ENCODE measurements around the gene STMN3.
"Not testable (repeated sequence)": the region's sequence is repeated elsewhere in the genome, so short reads cannot be mapped to it uniquely, and the experiment has no call there.

The STMN3 gene

DNA sequence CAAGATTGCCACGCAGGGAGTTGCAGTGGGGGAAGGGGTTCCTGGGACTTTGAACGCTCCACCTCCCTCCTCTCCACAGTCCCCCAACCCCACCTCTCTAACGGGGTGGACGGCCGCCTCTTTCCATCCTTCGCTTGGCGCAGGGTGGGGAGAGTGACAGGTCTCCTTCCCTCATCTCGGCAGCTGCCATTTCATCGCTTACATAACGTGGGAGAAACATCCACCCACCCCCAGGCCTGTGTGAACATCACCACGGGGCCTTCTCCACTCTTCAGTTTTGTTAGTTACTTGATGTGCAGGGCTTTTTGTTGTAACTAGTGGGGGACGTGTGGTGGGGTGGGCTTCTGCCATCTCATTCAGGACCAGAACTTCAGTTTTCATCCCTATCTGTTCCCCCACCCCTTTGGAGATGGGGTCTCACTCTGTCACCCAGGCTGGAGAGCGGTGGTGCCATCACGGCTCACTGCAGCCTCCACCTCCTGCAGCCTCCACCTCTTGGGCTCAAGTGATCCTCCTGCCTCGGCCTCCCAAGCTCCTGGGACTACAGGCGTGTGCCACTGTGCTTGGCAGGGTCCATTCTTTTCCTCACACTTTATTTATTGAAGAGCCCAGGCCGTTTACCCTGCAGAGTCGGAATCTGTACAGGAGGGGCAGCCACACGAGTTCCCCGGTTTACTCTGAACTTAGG is 22.6 kb upstream of the STMN3 start:
- no peak for DNase-seq

DNA sequence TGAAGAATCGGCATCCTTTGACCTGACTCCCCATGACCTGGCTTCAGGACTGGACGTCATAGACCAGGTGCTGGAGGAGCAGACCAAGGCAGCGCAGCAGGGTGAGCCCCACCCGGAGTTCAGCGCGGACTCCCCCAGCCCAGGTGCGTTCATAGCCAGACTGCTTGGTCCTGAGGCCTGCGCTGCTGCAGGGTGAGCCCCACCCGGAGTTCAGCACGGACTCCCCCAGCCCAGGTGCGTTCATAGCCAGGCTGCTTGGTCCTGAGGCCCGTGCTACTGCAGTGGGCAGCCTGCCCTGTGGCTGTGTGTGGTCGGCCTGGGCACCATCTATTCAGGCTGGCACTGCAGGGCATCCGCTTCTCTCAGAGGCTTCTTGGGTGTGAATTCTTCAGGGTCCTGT is 20.7 kb upstream of the STMN3 start:
- no peak for DNase-seq

DNA sequence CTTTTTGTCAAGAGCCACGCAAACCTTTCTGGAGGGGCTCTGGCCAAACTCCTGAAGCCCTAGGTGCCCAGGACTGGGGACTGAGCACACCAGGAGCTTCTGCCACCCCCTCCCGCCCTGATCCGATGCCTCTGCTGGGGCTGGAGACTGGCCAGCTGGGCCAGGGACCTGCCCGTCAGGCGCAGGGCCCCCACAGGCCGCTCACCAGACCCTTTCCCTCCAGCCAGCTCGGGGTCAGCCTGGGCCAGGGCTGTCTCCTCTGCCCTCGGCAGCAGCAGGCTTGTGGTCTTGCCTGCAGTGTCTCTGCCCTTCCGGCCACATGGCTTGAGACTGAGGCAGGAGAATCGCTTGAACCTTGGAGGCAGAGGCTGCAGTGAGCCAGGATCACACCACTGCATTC is 19.4 kb upstream of the STMN3 start:
- no peak for DNase-seq

DNA sequence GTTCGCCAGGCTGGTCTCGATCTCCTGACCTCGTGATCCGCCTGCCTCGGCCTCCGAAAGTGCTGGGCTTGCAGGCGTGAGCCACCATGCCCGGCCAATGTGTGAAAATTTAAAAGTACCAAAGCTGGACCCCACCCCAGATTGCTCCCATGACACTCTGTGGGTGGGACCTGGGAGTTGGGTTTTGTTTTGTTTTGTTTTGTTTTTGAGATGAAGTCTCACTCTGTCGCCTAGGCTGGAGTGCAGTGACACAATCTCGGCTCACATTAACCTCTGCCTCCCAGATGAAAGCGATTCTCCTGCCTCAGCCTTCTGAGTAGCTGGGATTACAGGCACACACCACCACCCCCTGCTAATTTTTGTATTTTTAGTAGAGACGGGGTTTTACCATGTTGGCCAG is 18.5 kb upstream of the STMN3 start:
- DNase-seq = not testable (repeated sequence)

DNA sequence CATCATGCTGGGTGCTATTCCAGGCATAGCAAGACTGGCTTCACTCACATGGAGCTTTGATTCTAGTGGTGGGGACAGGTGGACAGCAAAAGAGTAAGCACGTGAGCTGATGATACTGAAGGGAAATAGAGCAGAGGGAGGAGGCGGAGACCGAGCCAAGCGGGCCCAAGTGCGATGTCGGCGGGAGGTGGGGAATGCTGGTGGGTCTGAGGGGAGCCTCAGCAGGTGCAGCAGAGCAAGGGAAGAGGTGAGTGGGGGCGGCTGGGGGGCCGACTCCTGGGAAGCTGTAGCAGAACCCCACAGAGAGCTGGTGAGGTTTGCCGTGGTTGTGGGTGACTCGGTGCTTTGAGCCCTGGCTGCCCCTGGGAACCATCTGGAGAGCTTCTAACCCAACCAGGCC is 15.1 kb upstream of the STMN3 start:
- DNase-seq = no peak

DNA sequence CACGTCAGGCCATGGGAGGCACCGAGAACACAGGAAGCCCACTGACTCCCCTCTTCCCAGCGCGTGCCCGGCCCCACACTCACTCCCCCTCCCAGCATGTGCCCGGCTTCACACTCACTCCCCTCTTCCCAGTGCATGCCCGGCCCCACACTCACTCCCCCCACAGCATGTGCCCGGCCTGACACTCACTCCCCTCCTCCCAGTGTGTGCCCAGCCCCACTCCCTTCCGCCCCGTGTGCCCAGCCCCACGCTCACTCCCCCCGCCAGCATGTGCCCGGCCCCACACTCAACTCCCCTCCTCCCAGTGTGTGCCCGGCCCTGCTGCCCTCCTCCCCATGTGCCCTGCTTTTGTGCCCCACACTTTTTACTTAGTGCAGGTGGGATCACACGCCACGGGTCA is 14.6 kb upstream of the STMN3 start:
- DNase-seq = no peak

DNA sequence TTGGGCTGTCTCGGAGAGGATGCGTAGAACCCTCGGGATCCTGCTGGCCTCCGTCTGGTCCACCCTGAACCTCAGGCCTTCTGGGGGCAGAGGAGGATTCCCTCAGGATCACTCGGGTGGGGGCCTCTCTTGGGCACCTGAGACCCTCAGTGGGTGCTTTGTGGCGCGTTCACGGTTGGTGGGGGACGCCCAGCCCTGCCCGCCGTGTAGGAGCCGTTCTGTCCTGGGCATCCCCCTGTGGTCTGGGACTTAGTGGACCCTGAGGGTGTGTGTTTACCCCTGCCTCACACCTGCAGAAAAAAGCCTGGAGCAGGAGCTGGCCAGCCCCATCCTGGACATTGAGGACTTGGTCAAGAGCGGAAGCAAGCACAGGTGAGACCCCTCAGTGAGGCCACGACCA is 12.5 kb upstream of the STMN3 start:
- no peak for DNase-seq

DNA sequence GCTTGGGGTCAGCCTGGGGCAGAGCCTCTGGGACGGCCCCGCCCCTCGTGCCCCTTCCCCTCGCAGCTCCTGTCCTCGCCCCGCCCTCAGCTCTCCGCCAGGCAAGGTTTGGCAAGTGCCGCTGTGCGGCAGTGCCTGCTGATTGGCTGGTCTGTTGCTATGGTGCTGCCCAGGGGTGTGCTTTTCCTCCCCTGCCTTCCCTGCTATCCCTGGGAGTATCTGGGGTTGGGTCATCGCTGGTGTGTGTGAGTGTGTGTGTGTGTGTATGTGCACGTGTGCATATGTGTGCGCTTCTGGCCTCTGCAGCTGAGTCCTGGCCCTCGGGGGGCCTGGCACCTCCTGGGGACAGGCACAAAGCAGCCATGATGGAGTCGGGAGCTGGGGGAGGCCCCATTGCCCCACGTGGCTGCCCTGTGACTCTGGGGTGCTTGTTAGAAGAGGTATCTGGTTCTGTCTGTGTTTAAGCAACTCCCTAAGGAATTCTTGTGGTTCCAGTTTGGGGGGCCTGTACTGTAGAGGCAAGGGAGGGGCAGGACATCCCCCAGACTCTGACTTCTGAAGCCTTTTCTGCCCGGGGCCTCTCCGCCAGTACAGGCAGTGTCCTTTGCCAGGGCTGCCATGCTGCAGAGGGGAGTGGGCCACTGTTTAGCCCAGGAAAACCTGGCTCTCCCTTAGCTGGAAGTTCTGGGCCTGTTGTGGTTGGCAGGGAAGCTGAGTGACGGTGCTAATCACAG is 11.8 kb upstream of the STMN3 start:
- no peak for DNase-seq

DNA sequence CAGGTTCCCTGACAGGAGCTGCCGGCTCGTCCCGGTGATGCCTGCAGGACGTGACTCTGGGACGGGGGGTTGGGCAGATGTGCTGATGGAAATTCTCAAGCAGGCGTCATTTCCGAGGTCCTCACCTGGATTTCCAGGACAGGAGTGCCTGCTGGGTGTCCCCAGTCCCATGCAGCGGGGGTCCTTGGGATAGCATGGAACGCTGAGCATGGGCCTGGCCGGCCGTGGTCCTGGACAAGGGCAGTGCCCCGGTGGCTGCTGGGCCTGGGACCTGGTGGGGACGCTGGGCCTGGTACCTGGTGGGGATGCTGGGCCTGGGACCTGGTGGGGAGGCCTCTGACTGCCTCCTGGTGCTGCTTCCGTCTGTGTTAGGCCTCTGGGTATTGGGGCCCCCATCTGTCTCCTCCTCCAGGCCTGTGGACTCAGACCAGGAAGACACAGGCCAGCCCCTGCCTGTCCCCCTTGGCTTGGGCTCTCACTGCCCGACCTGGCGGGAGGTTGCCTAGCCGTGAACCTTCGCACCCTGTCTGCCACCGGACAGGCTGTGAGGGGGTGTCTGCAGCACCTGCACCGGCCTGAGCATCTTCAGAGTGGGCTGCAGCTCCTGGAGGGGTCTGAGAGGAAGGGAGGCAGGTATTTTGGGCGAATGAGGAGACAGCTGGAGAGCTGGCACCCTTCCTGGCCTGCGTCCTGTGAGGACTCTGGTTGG is 11.1 kb upstream of the STMN3 start:
- DNase-seq = no peak

DNA sequence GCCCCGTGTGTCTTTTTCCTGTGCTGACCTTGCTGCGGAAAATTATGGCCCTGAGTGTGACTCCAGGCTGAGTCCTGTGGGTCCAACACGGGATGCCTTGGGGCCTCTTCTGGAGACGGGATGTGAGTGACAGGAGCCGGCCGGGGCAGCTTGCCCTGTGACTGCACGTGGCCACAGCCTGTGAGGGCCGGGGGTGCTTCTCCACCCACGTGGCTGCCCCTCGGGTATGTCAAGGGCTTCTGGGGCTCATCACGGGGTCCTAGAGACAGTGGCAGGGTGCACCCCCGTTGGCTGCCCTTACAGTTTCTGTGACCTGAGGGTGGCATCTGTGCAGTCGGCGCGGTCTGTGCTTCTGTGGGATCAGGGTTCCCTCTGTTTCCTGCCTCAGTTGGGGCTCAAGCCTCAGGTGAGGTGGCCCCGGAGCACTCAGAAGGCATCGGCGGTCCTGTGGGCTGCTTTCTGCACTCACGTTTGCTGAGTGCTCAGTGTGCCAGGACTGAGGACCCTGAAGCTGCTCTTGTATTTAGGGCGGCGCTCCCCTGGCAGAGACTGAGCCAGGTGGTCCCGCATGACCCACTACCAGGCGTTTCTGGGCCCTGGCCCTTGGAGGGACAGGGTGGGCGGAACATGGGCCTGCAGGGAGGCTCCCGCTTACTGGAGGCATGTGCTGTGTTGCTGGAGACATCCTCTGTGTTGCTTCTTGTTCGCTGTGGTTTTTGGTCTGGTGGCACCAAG is 10.3 kb upstream of the STMN3 start:
- DNase-seq = no peak

DNA sequence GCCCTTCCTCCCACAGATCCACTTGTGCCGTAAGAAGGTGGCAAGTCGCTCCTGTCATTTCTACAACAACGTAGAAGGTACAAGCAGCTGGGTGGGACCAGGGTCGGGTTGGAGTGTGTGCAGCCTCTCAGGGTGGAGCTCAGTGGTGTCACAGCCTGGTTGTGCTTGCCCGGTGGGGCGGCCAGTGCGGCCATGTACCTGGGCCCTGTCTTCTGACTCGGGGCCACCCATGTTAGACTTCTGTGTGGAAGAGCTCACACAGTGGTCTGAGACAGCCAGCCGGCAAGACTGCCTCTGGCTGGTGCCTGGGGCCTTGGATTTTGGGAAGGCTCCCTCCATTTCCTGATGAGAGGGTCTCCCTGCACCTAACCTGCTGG is 9.6 kb upstream of the STMN3 start:
- no peak for DNase-seq

DNA sequence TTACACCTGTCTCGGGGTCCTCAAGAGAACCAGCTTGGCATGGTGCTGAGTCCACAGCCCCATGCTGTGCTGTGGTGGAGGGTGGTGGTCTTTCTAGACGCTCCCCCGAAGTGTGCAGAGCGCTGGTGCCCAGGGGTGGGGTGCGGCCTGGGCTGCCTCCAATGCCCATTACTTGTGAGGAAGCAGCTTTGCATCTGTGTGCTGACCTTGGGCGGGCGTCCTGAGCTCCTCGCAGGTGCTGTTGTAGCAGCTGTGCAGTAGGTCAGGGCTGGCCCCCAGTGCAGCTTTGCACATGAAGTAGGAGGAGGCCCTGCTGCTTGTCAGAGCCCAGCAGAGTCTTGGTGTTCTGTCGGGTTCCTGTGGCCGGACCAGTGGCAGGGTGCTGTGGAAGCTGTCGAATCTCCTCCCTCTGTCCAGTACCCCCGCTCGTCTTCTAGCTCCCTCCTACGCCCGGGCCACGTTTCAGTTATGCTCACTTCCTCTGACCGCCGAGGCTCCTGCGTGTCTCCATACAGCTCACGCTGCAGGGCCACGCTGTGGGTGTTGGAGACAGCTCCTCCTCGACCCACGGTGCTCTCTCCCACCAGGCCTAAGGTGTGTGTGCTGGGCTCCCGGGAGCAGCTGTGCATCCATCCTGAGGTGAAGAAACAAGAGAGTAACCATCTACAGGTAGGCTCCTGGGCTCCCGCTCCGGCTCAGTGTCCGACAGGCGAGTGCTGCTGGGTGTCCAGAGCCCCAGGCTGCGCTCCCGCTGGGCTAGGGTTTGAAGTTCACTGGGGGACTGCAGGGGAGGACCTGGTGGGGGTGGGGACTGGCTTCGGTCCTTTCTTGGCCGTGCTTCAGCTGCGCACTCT is 9.0 kb upstream of the STMN3 start:
- no peak for DNase-seq

DNA sequence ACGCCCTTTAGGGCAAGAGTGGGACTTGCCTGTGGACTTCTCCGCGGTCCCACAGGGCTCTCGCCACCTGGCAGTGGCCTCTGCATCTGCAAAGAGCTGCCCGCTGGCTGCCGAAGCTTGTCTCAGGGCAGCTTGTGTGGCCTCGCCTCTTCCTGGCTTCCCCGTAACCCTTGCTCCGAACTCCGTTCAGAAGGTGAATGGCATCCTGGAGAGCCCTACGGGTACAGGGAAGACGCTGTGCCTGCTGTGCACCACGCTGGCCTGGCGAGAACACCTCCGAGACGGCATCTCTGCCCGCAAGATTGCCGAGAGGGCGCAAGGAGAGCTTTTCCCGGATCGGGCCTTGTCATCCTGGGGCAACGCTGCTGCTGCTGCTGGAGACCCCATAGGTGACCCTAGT is 7.9 kb upstream of the STMN3 start:
- DNase-seq = no peak

DNA sequence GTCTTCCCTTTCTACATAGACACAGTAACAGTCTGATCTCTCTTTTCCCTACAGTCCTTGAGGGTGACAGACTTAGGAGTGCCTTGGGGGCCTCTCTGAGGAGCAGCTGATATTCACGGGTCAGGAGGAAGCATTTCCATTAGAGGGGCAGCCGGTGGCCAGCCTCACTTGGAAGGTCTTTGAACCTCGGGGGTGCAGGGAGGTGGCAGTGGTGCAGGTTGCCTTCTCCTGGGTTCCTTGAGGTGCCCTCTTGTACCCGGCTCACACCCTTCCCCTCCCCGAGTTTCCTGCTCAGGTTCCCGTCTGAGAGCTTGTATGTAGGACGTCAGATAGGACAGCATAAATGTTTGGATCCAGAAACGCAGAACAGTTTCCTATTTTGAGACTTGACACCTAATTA is 7.4 kb upstream of the STMN3 start:
- no peak for DNase-seq

DNA sequence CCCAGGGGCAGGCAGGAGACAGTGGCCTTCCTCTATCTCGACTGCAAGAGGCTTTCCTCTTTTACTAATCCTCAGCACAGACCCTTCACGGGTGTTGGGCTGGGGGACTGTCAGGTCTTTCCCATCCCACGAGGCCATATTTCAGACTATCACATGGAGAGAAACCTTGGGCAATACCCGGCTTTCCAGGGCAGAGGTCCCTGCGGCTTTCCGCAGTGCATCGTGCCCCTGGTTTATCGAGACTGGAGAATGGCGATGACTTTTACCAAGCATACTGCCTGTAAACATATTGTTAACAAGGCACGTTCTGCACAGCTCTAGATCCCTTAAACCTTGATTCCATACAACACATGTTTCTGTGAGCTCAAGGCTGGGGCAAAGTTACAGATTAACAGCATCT is 7.0 kb upstream of the STMN3 start:
- not testable (repeated sequence) for DNase-seq

DNA sequence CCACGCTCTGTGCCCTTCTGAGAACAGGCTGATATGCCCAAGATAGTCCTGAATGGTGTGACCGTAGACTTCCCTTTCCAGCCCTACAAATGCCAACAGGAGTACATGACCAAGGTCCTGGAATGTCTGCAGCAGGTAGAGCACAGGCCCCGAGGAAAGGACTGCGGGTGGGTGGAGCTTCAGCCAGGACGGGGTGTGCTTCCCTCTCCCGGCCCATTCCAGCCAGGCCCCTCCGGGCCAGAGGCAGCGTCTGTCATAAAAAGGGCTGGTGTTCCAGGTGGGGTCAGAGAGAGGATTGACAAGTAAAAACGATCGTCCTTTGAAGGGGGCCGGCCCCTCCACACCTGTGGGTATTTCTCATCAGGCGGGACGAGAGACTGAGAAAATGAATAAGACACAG is 6.1 kb upstream of the STMN3 start:
- DNase-seq = no peak

DNA sequence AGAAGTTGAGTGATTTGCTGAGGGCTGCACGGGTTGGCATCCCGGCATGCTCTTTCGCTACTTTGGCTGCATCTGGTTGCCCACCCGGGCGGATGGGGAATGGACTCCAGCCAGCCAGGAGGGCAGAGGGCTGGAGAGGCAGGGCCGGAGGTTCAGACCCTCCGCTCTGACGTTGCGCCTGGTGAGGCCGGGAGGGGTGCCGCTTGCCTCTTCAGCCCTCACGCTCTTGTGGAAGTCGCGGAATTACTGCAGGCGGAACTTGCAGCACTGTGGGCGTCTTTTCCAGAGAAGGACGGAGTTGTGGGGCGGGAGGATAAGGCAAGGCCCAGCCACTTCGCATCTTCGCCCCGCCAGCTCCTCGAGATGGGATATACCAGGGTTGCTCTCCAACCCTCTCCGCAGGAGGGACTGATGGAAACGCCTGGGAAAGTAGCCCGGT is 5.5 kb upstream of the STMN3 start:
- no peak for DNase-seq

DNA sequence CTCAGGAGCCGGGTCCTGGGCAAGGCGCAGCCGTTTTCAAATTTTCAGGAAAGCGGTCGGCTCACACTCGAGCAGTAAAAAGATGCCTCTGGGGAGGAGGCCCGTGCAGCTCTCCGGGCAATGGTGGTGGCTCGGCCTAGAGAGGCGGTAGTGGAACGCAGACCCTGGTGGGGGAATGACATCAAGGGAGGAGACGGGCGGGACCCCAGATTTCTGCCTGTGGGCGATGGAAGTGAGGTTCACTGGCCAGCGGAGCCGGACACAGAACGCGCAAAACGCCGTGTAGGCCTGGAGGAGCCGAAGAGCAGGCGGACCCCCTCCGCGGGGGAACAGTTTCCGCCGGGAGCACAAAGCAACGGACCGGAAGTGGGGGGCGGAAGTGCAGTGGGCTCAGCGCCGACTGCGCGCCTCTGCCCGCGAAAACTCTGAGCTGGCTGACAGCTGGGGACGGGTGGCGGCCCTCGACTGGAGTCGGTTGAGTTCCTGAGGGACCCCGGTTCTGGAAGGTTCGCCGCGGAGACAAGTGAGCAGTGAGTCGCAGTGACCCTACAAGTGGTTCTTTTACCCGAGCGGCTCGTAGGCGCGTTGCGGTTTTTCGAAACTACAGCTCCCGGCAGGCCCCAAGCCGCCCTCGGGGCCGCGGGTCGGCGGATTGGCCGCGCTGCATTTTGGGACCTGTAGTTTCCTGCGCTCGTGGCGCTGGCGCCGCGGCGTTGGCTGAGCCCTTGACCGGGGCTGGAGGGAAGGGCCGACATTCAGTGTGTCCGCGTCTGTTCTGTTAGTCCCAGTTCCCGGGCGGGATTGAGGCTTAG is 4.9 kb upstream of the STMN3 start, which contains the start of gene RTEL1:
TSS of gene RTEL1 (plus strand) at position 376 of the 812 bp plus-strand sequence. CDS start 1,091 bp downstream, outside the sequence.
- peak; percentile 89 for DNase-seq

DNA sequence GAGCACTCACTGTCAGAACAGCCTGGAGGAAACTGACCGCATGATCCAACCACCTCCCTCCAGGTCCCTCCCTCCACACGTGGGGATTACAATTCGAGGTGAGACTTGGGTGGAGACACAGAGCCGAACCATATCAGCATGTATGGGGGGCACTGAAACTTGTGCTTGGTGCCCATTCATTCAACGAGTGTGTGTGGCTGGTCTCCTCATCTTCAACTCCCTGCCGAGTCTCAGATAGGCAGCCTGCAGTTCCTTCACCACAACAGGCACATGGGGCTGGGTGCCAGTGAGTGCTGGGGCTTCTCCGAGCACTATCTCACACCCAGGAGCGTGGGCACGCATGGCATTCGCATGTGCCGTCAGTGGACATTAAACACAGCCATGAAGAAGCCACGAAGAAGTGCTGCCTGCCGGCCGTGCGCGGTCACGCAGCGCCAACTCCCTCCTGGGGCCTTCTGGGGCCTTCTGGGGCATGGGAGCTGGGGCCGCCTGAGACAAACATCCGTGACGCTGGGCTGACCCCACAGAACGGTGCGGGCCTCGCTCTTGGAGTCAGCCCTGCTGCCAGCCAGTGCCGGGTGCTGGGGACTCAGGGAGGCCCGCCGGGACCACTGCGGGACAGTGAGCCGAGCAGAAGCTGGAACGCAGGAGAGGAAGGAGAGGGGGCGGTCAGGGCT is 4.2 kb upstream of the STMN3 start:
- peak; percentile 58 for DNase-seq

DNA sequence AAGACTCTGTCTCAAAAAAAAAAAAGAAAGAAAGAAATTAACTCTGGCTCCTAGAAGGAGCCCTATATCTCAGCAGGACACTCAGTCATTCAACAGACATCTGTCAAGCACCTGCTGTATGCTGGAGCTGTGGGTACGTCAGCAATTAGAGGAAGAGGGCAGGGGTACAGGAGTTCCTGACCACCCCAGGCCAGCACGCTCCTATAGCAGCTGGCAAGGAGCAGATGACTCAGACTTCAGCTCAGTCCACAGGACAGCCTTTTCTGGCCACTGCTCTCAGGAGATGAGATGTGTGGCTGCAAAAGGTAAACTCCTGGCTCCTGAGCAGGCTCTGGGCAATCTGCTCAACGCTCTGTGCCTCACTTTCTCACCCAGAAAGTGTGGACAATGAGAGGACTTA is 3.2 kb upstream of the STMN3 start:
- DNase-seq = no peak

DNA sequence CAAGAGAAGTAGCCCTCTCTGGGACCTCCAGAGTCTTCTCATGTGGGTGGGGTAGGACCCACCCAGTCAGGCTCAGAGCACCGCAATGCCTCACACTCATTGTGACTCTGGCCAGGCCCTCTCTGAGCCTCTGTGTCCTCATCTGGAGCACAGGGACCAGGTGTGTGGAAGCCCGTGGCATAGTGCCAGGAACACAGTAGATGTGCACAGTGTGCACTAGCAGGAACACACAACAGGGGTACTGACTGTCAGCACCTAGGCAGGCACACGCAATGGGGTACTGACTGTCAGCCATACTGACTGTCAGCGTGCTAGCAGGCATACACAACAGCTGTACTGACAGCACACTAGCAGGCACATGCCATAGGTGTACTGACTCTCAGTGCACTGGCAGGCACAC is 2.0 kb upstream of the STMN3 start:
- DNase-seq = no peak

All from NCI-H146 (cell line).